ENCODE measurements around the gene LOXL4. TPM values are rescaled to one million over a fixed set of nuclear protein-coding genes. Genes with fewer than 3 reads are reported as not detected.

LOXL4 gene
- total and polyA plus RNA-seq, 2 donors from 2014 or later = 3.4 to 15.1 TPM

- intact Hi-C loops (cut with DNase I) = no loop called here
- TF ChIP-seq CTCF (IDR thresholded peaks at IDR 0.05; ENCODE audit: borderline replicate concordance, extremely low read depth, insufficient read depth) = no peak
- Histone ChIP-seq H3K4me1 (ENCODE audit: control insufficient read depth in 2 of 3, insufficient read depth in 2 of 3, low read depth in 1 of 3, low read length in 3 of 3) (peaks cover 0 to 8% (median 0%) of the 10 kb centered on the region in 3 donors), H3K9me3 (ENCODE audit: control insufficient read depth in 2 of 3, insufficient read depth in 1 of 3, low read length in 3 of 3) (no peaks in the 10 kb centered on the region), H3K27ac (ENCODE audit: low read depth in 2 of 2, low read length in 2 of 2) (no peak overlapping the region), H3K9ac (ENCODE audit: low read length in 3 of 3) (no peak overlapping the region), H3K36me3 (ENCODE audit: control insufficient read depth in 2 of 3, insufficient read depth in 3 of 3, low read length in 3 of 3) (no peaks in the 10 kb centered on the region), H3K27me3 (ENCODE audit: control insufficient read depth, insufficient read depth, low read length) (no peaks in the 10 kb centered on the region), H3K4me3 (ENCODE audit: low read length in 3 of 3) (no peak overlapping the region)
- DNase-seq (no peak), FAIRE-seq (no peak)
Observed at GRCh38 chr10:98294270-98294627, 26.3 kb upstream of the LOXL4 start.

DNA sequence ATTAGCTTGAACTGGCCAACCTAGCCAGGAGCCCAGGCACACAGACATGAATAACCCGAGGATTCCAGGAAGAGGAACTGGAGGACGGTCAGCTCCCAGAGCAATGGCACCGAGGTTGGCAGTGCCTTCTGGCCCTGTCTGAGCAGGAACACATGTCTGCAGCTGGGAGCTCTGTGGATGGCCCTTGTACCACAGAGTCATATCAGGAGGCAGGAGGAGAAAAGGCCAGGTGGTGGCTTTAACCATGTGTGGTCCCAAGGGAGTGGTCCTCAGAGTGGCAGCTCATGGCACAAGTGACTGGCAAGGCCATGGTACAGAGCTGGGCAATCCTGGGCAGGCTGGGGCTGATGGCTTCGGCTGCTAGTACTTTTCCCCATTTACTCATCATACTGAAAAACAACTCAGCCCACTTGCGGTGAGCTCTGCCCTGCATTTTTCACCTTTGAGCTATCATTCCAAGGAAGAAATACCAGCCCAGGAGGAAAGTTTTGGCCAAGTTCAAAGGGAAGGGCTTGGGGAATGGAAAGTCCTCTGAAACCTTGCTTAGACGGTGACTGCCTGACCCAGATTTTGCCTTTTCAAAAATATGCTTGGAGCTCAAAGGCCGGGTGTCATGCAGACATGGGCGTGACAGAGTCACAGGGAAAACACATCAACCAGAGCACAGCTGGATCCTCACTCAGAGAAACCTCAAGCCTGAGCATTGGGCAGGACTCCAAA is 25.7 kb upstream of the LOXL4 start:
- H3K27me3 ChIP-seq (ENCODE audit: control insufficient read depth, insufficient read depth, low read length) = no peaks in the 10 kb centered on the region
- H3K27ac ChIP-seq (ENCODE audit: low read depth in 2 of 2, low read length in 2 of 2) = no peak overlapping the region
- intact Hi-C loops (cut with DNase I) = no loop called here
- H3K36me3 ChIP-seq (ENCODE audit: control insufficient read depth in 2 of 3, insufficient read depth in 3 of 3, low read length in 3 of 3) = no peaks in the 10 kb centered on the region
- no peak for TF ChIP-seq CTCF (IDR thresholded peaks at IDR 0.05; ENCODE audit: borderline replicate concordance, extremely low read depth, insufficient read depth)
- peak in 2 of 5 donors; percentile 25 to 53 for DNase-seq
- H3K4me1 ChIP-seq (ENCODE audit: control insufficient read depth in 2 of 3, insufficient read depth in 2 of 3, low read depth in 1 of 3, low read length in 3 of 3) = peaks cover 0 to 8% (median 0%) of the 10 kb centered on the region in 3 donors
- H3K9ac ChIP-seq (ENCODE audit: low read length in 3 of 3) = no peak overlapping the region
- H3K4me3 ChIP-seq (ENCODE audit: low read length in 3 of 3) = no peak overlapping the region
- no peaks in the 10 kb centered on the region for H3K9me3 ChIP-seq (ENCODE audit: control insufficient read depth in 2 of 3, insufficient read depth in 1 of 3, low read length in 3 of 3)
- no peak for FAIRE-seq

DNA sequence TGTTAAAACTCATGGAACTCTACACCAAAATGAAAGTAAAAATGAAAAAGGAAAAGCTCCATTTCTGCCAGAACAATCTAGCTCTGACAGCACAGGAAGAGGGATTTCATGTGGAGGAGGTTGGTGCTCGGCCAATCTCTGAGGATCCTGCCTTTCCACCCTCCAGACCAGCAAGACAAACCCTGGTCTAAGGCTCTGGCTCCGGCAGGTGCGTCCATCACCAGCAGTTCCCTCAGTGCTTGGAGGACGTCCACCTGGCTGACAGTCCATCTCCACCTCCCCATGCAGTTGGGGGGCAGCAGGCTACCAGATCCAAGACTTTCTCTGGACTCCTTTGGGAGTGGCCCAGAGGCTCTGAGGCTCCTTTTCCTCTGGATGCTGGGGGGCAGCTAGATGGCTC is 25.0 kb upstream of the LOXL4 start:
- DNase-seq (no peak), FAIRE-seq (no peak)
- no peak for TF ChIP-seq CTCF (IDR thresholded peaks at IDR 0.05; ENCODE audit: borderline replicate concordance, extremely low read depth, insufficient read depth)
- H3K4me3 ChIP-seq (ENCODE audit: low read length in 3 of 3) = no peak overlapping the region
- no peak overlapping the region for H3K9ac ChIP-seq (ENCODE audit: low read length in 3 of 3)
- H3K36me3 ChIP-seq (ENCODE audit: control insufficient read depth in 2 of 3, insufficient read depth in 3 of 3, low read length in 3 of 3) = no peaks in the 10 kb centered on the region
- H3K27ac ChIP-seq (ENCODE audit: low read depth in 2 of 2, low read length in 2 of 2) = no peak overlapping the region
- intact Hi-C loops (cut with DNase I) = no loop called here
- peaks cover 0 to 8% (median 0%) of the 10 kb centered on the region in 3 donors for H3K4me1 ChIP-seq (ENCODE audit: control insufficient read depth in 2 of 3, insufficient read depth in 2 of 3, low read depth in 1 of 3, low read length in 3 of 3)
- no peaks in the 10 kb centered on the region for H3K27me3 ChIP-seq (ENCODE audit: control insufficient read depth, insufficient read depth, low read length)
- no peaks in the 10 kb centered on the region for H3K9me3 ChIP-seq (ENCODE audit: control insufficient read depth in 2 of 3, insufficient read depth in 1 of 3, low read length in 3 of 3)

All from kidney (tissue), 14 donors.